Aorta (tissue), 5 donors: Measurements from ENCODE around the gene ARAF. TPM values are rescaled to one million over a fixed set of nuclear protein-coding genes. Genes with fewer than 3 reads are reported as not detected.
A peak's percentile ranks its signal among the peaks of the same experiment; 100 is the strongest.

ENCODE experiments used
- ATAC-seq: fragments of 200-7000 bp; cut with Tn5 transposase; one replicate; pipeline ENCODE4 v1.9.1; 2022; ENCODE audit warnings: moderate library complexity; ENCODE audit not compliant: low FRiP score
- DNase-seq, 2 donors: peaks; one replicate each; pipeline ENCODE4 v3.0.0-alpha.2; 2020
- H3K27ac ChIP-seq, 2 donors: one replicate each; pipeline ENCODE4 v1.5.1; 2013; ENCODE audit warnings: low read length in 2 of 2, mild to moderate bottlenecking in 2 of 2, moderate library complexity in 2 of 2, control low read depth in 1 of 2, inconsistent platforms in 1 of 2, low read depth in 1 of 2
- H3K27me3 ChIP-seq, 2 donors: one replicate each; pipeline ENCODE4 v1.6.1; 2013; ENCODE audit warnings: control low read depth in 1 of 2, low read length in 1 of 2, mild to moderate bottlenecking in 1 of 2, moderate library complexity in 1 of 2; ENCODE audit not compliant: insufficient read depth in 2 of 2, control insufficient read depth in 1 of 2
- H3K36me3 ChIP-seq, 2 donors: one replicate each; pipeline ENCODE4 v1.6.1; 2013; ENCODE audit warnings: control low read depth in 1 of 2, low read length in 1 of 2, mild to moderate bottlenecking in 1 of 2; ENCODE audit not compliant: insufficient read depth in 2 of 2, control insufficient read depth in 1 of 2
- H3K4me1 ChIP-seq, 2 donors: one replicate each; pipeline ENCODE4 v1.6.1; 2013; ENCODE audit warnings: low read length in 2 of 2, control low read depth in 1 of 2, mild to moderate bottlenecking in 1 of 2, moderate library complexity in 1 of 2; ENCODE audit not compliant: insufficient read depth in 2 of 2, control insufficient read depth in 1 of 2
- H3K4me3 ChIP-seq, 2 donors: one replicate each; pipeline ENCODE4 v1.5.1; 2013; ENCODE audit warnings: low read length in 2 of 2, control low read depth in 1 of 2, mild to moderate bottlenecking in 1 of 2
- H3K9me3 ChIP-seq: one replicate; pipeline ENCODE4 v1.6.1; 2013; ENCODE audit warnings: mild to moderate bottlenecking, low read length; ENCODE audit not compliant: control insufficient read depth
- WGBS, 2 donors: extraction: QIAGEN DNeasy Blood & Tissue Kit; methylation state at CpG; one replicate each; pipeline ENCODE4 v1.1.7; 2013; 5-methylcytosine and 5-hydroxymethylcytosine counted together
- intact Hi-C, 2 donors: fragments of 100-400 bp; cut with DNase I; formaldehyde crosslinking; loops; one replicate each; pipeline versions ENCODE4 v1.14.2 to v1.15.0; 2022
- polyA plus RNA-seq, 2 donors: library from polyadenylated mRNA; stranded (reverse); fragments of 200-250 nt; gene quantifications; one replicate each; pipeline ENCODE4 v1.2.3, GENCODE V29; 2013
- total RNA-seq, 2 donors: library from RNA; stranded (reverse); fragmentation: NEBNext Ultra II Directional; extraction: Animal tissue kit (Norgen Biotek cat#: 25700); gene quantifications; one replicate each; pipeline ENCODE4 v1.2.1, GENCODE V29; 2021
- donor health status: healthy with polysubstance abuse.
- donor health status: Bipolar disorder and iron deficiency.
- donor health status: DM: no; HTN: no; CAD: no.
- donor health status: DM: no; HTN: no; CAD: no.
- donor health status: DM: yes; HTN: yes; CAD: no.

Gene ARAF
- total and polyA plus RNA-seq, 4 donors, result 37.4 to 115 (median 55.3) TPM

DNA sequence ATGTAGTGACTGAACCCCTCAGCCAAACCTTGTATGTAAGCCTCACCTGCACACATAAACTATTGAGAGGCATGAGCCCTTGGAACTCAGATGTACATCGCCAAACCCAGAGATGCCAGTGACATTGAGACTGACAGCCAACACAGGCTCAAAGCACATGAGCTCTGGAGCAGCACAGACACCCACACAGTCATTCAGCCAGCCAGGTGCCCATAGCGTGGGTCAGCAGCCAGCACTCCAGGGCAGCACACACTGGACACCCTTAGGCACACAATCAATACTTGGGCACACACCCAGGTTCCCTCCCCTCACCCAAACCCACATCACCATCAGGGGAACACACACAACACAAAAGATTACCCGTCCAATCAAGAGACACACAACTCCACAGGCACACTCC lies 16.9 kb downstream of the ARAF start:
- H3K4me3 ChIP-seq, result no peak overlapping the region
- intact Hi-C loops, result no loop called here
- no peaks in the 10 kb centered on the region for H3K4me1 ChIP-seq
- no peak overlapping the region for H3K27ac ChIP-seq
- no peaks in the 10 kb centered on the region for H3K9me3 ChIP-seq
- no peaks in the 10 kb centered on the region for H3K27me3 ChIP-seq
- DNase-seq, result no peak
- no peaks in the 10 kb centered on the region for H3K36me3 ChIP-seq
- ATAC-seq, result no peak
- 15 to 46% methylated on average over 3 of the region's 3 CpGs for WGBS, 2 donors

- Histone ChIP-seq H3K36me3 (no peaks in the 10 kb centered on the region), H3K27ac (no peak overlapping the region), H3K9me3 (no peaks in the 10 kb centered on the region), H3K4me3 (no peak overlapping the region), H3K27me3 (no peaks in the 10 kb centered on the region), H3K4me1 (no peaks in the 10 kb centered on the region)
- ATAC-seq (no peak), DNase-seq (no peak)
- intact Hi-C loops, result no loop called here
- WGBS, 2 donors, result 56 to 59% methylated on average over 16 of the region's 16 CpGs
Observed at GRCh38 chrX:47578692-47579091, 17.7 kb downstream of the ARAF start.

GRCh38 chrX:47579537-47579936 lies 18.5 kb downstream of the ARAF start:
- no peak for ATAC-seq
- Histone ChIP-seq H3K36me3 (no peaks in the 10 kb centered on the region), H3K4me1 (no peaks in the 10 kb centered on the region), H3K27me3 (no peaks in the 10 kb centered on the region), H3K9me3 (no peaks in the 10 kb centered on the region), H3K4me3 (no peak overlapping the region), H3K27ac (no peak overlapping the region)
- 68 to 69% methylated on average over 9 of the region's 9 CpGs for WGBS, 2 donors
- intact Hi-C loops, result no loop called here
- DNase-seq, result peak in 1 of 2 donors; percentile 72

DNA sequence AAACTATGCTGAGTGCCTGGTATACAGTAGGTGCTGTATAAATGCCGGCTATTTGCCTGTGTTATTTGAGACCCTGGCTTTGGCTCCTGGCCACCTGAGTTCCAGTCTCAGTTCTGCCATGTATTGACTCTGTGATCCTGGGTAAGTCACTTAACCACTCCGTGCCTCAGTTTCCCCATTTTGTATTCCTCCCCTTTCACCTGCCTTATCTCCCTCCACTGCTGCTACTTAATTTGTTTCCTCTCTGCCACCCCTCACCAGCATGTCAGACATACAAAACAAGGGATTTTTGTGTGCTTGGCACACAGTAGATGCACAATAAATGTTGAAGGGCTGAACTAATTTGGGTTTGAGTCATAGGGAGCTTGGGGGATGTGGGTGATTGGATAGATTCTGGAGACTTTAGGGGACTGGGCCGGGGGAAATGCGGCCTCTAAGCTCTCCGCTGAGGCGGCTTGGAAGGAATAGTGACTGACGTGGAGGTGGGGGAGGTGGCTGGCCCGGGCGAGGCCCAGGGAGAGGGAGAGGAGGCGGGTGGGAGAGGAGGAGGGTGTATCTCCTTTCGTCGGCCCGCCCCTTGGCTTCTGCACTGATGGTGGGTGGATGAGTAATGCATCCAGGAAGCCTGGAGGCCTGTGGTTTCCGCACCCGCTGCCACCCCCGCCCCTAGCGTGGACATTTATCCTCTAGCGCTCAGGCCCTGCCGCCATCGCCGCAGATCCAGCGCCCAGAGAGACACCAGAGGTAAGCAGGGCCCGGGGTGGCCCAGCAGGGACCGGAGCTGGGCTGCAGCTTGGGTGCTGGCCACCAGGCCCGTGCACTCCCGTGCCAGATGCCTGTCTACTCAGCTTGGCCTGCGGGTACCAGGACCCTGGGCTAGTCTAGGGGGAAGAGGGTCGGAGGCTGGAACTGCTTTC lies 21.0 kb downstream of the ARAF start, which contains the start of gene TIMP1:
Gene TIMP1, plus strand, starts transcription at position 706 of the 917 bp plus-strand sequence. CDS start 980 bp downstream, outside the sequence.
- Histone ChIP-seq H3K27me3 (no peaks in the 10 kb centered on the region), H3K4me3 (peak within 1 kb of the TSS; percentile 16 to 48), H3K27ac (peak within 1 kb of the TSS; percentile 77 to 86), H3K4me1 (no peaks in the 10 kb centered on the region), H3K36me3 (no peaks in the 10 kb centered on the region), H3K9me3 (no peaks in the 10 kb centered on the region)
- DNase-seq (peak; percentile 95 to 97), ATAC-seq (peak; percentile 91)
- intact Hi-C loops, result loop anchor here in 1 of 2 donors (10.0 kb wide), 1 partner anchor 63 kb away; no protein-coding TSS in a partner anchor
- 3 to 22% methylated on average over 26 to 28 of the region's 28 CpGs for WGBS, 2 donors

GRCh38 chrX:47583240-47583861 lies 22.3 kb downstream of the ARAF start:
- no peaks in the 10 kb centered on the region for H3K27me3 ChIP-seq
- intact Hi-C loops, result loop anchor here in 1 of 2 donors (10.0 kb wide), 1 partner anchor 61 kb away; no protein-coding TSS in a partner anchor
- H3K36me3 ChIP-seq, result no peaks in the 10 kb centered on the region
- ATAC-seq, result no peak
- WGBS, 2 donors, result 52 to 70% methylated on average over 8 of the region's 8 CpGs
- no peaks in the 10 kb centered on the region for H3K4me1 ChIP-seq
- no peak for DNase-seq
- H3K4me3 ChIP-seq, result peak overlapping the region in 1 of 2 donors; percentile 34
- H3K9me3 ChIP-seq, result no peaks in the 10 kb centered on the region
- H3K27ac ChIP-seq, result peak overlapping the region in 1 of 2 donors; percentile 67

- no peaks in the 10 kb centered on the region for H3K27me3 ChIP-seq
- intact Hi-C loops, result loop anchor here in 1 of 2 donors (10.0 kb wide), 1 partner anchor 60 kb away; no protein-coding TSS in a partner anchor
- DNase-seq (no peak), ATAC-seq (no peak)
- no peaks in the 10 kb centered on the region for H3K4me1 ChIP-seq
- H3K4me3 ChIP-seq, result no peak overlapping the region
- H3K36me3 ChIP-seq, result no peaks in the 10 kb centered on the region
- H3K9me3 ChIP-seq, result no peaks in the 10 kb centered on the region
- H3K27ac ChIP-seq, result peak overlapping the region in 1 of 2 donors; percentile 29
- whole genome bisulfite sequencing, 2 donors, result 70 to 74% methylated on average over 6 of the region's 6 CpGs
Observed at GRCh38 chrX:47584714-47585113, 23.7 kb downstream of the ARAF start.

- Histone ChIP-seq H3K4me3 (no peak overlapping the region), H3K27ac (peak overlapping the region in 1 of 2 donors; percentile 29), H3K36me3 (no peaks in the 10 kb centered on the region), H3K27me3 (no peaks in the 10 kb centered on the region), H3K9me3 (no peaks in the 10 kb centered on the region), H3K4me1 (no peaks in the 10 kb centered on the region)
- no peak for ATAC-seq
- DNase-seq, result no peak
- intact Hi-C loops, result loop anchor here in 1 of 2 donors (10.0 kb wide), 1 partner anchor 60 kb away; no protein-coding TSS in a partner anchor
- 61 to 70% methylated on average over 16 of the region's 16 CpGs for WGBS, 2 donors
Observed at GRCh38 chrX:47585273-47585672, 24.3 kb downstream of the ARAF start.

DNA sequence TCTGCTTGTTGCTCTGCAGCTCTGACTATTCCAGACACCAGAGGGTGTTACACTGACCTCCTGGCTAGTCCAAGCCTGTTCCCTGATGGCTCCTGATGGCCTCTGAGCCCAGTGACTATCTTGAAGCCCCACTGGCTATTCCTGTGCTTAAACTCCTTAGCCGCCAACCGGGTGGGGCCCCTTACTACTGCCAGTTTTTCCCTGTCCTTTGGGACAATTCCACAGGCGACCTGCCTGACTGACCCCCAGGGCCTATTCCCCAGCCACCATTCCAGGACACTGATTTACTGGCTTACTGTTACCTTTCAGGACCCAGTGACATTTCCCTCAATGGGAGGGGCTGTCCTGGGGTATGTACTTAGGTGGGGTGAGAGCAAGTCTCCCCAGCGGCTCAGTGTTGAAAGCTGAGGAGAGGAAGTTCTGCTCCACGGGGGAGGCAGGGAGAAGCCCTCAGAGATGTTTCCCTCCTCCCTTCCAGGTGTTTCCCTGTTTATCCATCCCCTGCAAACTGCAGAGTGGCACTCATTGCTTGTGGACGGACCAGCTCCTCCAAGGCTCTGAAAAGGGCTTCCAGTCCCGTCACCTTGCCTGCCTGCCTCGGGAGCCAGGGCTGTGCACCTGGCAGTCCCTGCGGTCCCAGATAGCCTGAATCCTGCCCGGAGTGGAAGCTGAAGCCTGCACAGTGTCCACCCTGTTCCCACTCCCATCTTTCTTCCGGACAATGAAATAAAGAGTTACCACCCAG lies 25.2 kb downstream of the ARAF start:
- ATAC-seq (no peak), DNase-seq (no peak)
- H3K4me1 ChIP-seq, result no peaks in the 10 kb centered on the region
- H3K9me3 ChIP-seq, result no peaks in the 10 kb centered on the region
- H3K4me3 ChIP-seq, result no peak overlapping the region
- no peaks in the 10 kb centered on the region for H3K36me3 ChIP-seq
- no peak overlapping the region for H3K27ac ChIP-seq
- H3K27me3 ChIP-seq, result no peaks in the 10 kb centered on the region
- 69 to 71% methylated on average over 11 of the region's 11 CpGs for WGBS, 2 donors
- intact Hi-C loops, result loop anchor here in 1 of 2 donors (10.0 kb wide), 1 partner anchor 59 kb away; no protein-coding TSS in a partner anchor
